Fibroblast of the aortic adventitia (primary cell): ENCODE measurements around the gene LRRTM3. TPM values are rescaled to one million over a fixed set of nuclear protein-coding genes. Genes with fewer than 3 reads are reported as not detected.

ENCODE experiments used
- DNase-seq: peaks from one replicate; pipeline ENCODE4 v3.0.0-alpha.2; 2010; ENCODE audit warnings: low read depth
- H3K4me3 ChIP-seq: 2 replicates; pipeline ENCODE4 v1.5.1; 2011; ENCODE audit warnings: low read depth, mild to moderate bottlenecking, control low read depth, low read length, moderate library complexity
- total RNA-seq: library from RNA; depleted of rRNA; stranded (reverse); fragments of >200 nt; gene quantifications from 2 replicates; pipeline ENCODE4 v1.2.3, GENCODE V29; 2012; ENCODE audit warnings: low replicate concordance
- TF ChIP-seq, protein P1 (sequence below): IDR thresholded peaks from 2 replicates; pipeline ENCODE4 v1.5.1; 2011; ENCODE audit warnings: mild to moderate bottlenecking, low read length, control low read depth, inconsistent platforms; ENCODE audit not compliant: insufficient read depth

The LRRTM3 gene
- total RNA-seq, 1 donor, result under 0.01 TPM

DNA sequence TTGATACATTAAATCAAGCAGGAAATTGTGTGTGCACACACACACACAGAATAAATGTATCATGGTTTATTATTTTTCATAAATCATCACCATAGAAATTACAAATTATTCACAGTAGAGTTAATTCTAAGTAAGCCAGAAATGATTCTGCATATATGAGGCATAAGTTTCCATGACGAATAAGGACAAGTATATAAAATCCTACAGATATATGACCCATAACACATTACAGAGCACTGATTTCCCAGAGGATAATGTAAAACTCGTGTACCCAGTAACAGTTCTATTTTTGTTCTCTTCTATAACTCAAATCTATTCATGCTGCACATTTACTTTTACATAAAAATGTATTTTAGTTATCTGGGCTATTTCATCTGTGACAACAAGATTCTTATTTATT lies 169.7 kb downstream of the LRRTM3 start:
- TF ChIP-seq, protein P1, sequence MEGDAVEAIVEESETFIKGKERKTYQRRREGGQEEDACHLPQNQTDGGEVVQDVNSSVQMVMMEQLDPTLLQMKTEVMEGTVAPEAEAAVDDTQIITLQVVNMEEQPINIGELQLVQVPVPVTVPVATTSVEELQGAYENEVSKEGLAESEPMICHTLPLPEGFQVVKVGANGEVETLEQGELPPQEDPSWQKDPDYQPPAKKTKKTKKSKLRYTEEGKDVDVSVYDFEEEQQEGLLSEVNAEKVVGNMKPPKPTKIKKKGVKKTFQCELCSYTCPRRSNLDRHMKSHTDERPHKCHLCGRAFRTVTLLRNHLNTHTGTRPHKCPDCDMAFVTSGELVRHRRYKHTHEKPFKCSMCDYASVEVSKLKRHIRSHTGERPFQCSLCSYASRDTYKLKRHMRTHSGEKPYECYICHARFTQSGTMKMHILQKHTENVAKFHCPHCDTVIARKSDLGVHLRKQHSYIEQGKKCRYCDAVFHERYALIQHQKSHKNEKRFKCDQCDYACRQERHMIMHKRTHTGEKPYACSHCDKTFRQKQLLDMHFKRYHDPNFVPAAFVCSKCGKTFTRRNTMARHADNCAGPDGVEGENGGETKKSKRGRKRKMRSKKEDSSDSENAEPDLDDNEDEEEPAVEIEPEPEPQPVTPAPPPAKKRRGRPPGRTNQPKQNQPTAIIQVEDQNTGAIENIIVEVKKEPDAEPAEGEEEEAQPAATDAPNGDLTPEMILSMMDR, result no peak
- no peak overlapping the region for H3K4me3 ChIP-seq
- DNase-seq, result no peak

DNA sequence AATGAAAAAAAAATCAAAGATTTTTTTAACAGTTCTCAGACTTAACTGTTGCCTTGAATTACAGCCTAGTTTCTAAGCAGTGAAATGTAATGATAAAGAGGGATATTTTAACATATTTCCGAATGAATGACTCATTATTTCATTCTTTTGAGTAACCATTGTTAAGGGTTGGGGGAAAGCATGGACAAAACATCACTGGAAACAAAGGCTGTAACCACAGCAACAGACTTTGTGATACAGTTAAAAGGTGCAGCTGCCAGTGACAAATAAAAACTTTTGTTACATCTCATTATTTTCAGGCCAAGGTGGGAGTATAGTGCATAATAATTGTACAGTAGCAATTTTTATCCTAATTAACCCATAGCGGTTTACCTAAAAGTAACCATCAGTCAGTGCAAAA lies 172.6 kb downstream of the LRRTM3 start:
- DNase-seq, result no peak
- H3K4me3 ChIP-seq, result no peak overlapping the region
- TF ChIP-seq, protein P1, result no peak

DNA sequence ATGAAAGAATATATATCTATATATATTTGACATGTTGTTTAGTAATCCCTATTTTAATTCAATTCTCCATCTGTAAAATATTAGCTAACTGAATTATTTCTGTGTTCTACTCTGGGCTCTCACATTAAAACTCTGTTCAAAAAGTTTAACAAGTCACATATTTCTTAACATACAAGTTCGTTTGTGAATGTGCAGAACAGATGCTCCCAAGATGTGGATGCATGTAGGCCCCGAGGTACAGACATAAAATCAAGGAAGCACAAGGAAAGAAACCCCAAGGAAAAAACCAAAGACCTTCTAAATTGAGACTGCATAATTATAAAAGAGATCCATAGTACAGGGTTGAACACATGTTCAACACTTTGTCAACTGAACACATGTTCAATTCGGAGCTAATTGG lies 175.1 kb downstream of the LRRTM3 start:
- DNase-seq, result no peak
- no peak overlapping the region for H3K4me3 ChIP-seq
- TF ChIP-seq, protein P1, result no peak

DNA sequence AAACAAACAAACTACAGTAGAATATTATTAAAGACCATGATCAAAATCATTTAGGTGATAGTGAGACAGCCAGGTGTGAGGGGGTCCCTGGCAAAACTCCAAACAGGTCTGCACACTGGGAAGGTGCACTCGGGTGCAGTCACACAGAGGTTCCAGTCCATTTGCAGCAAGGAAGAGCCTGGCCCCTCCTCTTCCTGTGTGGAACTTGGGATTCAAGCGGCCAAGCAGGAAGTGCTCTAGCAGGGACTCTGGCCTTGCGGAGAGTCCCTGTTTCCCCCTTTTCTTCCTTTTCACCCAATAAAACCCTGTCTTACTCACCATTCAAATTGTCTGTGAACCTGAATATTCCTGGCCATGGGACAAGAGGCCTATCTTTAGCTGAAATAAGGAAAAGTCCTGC lies 181.8 kb downstream of the LRRTM3 start:
- TF ChIP-seq, protein P1, result no peak
- no peak for DNase-seq
- no peak overlapping the region for H3K4me3 ChIP-seq

DNA sequence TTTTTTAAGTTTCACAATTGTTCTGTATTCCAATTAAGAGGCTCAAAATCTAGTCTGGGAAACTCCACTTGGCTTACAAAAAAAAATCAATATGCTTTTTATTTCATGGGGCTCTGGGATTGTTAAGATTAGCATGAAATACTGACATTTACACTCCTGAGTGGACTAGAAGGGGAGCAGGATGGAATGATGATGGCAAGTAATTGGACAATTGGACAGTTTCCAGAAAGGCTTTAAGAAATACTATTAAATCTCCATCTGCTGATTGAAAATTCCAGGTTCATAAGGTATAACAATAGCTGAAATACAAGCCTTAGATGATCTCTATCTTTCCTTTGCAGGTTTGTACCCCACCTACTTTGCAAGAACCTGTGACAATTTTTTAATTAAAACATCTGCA lies 184.4 kb downstream of the LRRTM3 start:
- TF ChIP-seq, protein P1, result no peak
- DNase-seq, result no peak
- no peak overlapping the region for H3K4me3 ChIP-seq

DNA sequence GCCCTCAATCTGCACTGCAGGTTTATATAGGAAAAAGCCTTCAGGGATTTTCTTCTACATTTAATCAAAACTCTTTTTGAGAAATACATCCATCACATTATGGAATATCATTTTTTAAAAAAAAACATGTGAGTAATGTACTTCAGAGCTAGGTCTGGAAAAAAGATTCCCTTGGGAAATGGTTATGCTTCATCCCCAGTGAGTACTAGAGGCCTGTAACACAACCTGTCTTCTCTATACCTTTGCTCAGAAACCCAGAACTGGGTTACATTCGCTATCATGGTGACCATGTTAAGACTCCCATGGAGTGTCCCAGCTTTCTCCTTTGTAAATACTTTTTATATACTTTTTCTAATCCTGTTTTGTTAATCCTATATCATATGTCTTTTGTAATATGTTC lies 186.9 kb downstream of the LRRTM3 start:
- TF ChIP-seq, protein P1, result no peak
- DNase-seq, result no peak
- H3K4me3 ChIP-seq, result no peak overlapping the region

DNA sequence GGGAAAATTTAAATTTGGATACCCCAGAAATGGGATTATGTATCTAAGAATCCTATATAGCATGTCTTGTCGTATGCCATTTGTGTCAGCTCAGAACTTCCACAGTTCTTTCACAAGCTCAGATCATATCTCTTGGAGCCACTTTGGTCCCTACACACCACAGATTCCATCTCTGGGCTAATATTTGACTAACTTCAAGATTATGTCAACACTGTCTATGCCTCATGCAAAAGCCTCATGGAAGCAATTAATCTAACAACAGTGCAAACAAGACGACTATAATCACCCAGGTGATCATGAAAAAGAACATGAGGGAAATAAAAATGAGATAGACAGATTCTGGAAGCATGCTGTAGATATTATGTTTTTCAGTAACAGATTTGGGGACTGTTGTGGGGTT lies 189.1 kb downstream of the LRRTM3 start:
- TF ChIP-seq, protein P1, result no peak
- no peak overlapping the region for H3K4me3 ChIP-seq
- DNase-seq, result no peak
